Measurements from ENCODE around the gene F2.
"Not testable (repeated sequence)": the region's sequence is repeated elsewhere in the genome, so short reads cannot be mapped to it uniquely, and the experiment has no call there.

Gene F2

GRCh38 chr11:46719048-46719542 lies at the start of gene F2:
Gene F2, plus strand, starts transcription at chr11:46719213. Its CDS starts 23 bp downstream, at chr11:46719236.
- no peak for DNase-seq

DNA sequence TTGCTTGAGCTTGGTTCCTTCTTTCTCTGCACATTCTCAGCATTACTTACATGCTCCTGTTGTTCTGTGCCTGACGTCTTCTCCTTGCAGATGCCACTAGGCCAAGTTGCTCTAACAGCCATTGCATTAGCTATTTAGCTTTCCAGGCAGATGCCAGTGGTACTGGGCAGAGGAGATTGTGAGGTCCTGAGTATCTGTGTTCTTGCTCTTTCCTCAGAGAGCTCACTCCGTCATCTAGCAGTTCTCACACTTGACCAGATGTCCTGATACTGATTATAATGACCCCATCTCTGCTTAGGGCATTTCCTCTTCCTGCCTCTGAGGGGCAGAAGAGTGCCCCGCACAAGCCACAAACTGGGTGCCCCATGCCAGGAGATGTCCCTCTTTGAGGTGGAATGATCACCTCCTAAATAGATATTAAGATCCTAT lies 49.3 kb upstream of the F2 start:
- peak; percentile 25 for DNase-seq

DNA sequence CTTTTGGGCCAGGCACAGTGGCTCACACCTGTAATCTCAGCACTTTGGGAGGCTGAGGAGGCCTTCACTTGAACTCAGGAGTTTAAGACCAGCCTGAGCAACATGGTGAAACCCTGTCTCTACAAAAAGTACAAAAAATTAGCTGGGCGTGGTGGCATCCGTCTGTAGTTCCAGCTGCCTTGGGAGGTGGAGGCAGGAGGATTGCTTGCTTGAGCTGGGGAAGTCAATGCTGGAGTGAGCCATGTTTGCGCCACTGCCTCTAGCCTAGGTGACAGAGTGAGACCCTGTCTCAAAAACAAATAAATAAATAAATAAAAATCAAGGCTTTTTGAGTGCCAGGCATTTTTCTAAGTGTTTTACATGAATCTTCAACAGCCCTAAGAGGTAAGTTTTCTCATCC lies 48.5 kb upstream of the F2 start:
- DNase-seq: not testable (repeated sequence)

DNA sequence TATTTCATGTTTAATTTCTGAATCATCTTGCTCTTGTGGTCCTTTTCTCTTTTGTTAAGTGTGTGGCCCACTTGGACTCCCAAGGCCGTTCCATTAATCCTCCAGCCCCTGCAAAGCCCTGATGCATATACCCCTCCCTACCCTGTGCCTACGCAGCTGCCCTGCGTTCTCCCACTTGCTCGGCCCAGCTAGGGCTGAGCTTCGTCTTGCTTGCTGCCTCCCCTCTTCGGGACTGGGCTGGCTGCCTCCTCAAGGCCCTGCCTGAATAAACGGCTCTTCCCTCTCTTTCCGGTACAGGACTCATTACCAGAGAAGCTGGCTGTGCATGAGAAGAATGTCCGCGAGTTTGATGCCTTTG lies 47.1 kb upstream of the F2 start:
- no peak for DNase-seq

- peak; percentile 2 for DNase-seq
Observed at GRCh38 chr11:46672381-46672839, 46.6 kb upstream of the F2 start.

- no peak for DNase-seq
Observed at GRCh38 chr11:46673713-46674462, 45.1 kb upstream of the F2 start.

DNA sequence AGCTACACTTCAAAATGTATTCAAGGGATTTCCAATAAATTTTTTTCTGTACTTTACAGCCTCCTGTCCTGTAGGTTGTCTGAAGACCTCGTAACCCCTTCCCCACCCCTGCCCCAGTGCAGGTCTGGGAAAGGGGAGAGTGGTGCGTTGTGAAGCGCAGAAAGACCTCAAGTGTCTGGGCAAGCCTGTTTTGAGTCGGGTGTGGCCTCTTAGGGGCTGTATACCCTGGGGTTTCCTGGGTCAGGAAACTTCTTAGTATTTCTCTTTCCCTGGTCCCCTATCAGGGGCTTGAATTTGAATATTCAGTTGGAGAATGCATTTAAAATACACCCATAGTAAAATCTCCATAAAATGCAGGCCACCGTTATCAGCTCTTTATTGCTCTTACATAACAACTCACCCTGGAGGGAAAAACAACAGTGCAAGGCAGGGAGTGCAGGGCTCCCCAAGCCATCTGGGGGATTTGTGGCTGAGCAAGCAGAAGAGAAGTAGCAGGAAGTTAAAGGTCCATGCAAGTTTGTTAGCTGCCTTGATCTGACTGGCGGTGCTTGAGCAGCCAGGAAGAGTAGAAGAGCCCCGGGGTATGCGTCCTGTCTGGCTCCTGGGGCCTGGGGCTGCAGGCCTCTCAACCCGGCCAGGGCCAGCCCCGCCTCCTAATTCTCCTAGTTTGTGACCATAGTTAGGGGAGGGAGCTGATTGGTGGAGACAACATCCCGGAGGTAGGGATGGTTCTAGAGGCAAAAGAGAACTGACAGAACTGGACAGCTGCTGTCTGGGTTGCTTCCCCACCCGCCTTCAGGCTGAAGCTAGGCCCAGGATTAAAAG lies 44.3 kb upstream of the F2 start:
- DNase-seq: peak; percentile 78

- no peak for DNase-seq
Observed at GRCh38 chr11:46675288-46675851, 43.6 kb upstream of the F2 start.

DNA sequence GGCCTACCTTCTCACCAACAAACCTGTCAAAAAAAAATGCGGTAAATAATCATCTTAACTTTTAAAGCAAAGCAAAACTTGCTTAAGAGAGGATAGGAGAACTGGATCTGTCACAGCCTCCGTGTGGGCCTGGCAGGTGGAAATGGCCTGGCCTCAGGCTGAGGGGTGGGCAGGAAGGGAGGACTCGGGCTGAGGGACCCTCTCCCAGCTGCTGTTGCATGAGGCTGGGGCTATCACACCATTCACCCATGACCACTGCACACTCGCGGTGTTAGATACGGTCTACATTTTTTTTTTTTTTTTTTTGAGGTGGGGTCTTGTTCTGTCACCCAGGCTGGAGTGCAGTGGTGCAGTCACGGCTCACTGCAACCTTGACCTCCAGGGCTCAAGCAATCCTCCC lies 43.1 kb upstream of the F2 start:
- DNase-seq: no peak

GRCh38 chr11:46676436-46677158 lies 42.4 kb upstream of the F2 start:
- DNase-seq: peak; percentile 29

- no peak for DNase-seq
Observed at GRCh38 chr11:46677169-46677568, 41.8 kb upstream of the F2 start.

DNA sequence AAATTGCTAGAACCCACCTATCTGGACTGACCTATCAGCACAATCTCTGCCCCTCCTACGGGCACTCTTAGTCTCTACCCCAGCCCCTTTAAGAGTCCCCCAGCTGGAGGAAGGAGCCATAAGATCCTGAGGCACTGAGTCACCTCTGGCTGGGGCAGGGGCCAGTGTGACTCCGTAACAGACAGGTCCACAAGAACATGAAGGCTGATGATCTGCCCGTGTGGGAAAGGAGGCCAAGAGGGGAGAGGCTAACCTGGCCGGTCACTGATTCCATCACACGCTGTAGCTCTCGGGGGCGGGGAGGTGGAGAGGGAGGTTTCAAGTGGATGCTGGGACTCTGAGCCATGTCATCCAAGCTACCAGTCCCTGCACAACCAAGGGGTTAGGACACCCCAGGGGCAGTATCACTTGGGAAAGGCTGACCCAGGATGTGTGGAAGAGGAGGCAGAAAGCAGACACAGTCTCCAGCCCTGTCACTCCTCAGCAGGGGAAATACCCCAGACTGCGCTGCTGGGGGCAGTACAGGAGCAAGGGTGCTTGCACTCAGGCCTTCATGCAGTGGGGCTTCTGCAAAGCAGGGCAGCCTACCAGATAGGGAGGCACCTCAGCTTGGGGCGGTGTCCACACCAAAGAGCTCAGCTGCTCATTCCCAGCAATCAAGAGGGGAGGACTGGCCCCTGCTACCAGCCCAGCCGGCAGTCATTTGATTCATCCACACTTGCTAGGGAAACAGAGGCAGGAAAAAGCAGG lies 40.8 kb upstream of the F2 start:
- DNase-seq: no peak

DNA sequence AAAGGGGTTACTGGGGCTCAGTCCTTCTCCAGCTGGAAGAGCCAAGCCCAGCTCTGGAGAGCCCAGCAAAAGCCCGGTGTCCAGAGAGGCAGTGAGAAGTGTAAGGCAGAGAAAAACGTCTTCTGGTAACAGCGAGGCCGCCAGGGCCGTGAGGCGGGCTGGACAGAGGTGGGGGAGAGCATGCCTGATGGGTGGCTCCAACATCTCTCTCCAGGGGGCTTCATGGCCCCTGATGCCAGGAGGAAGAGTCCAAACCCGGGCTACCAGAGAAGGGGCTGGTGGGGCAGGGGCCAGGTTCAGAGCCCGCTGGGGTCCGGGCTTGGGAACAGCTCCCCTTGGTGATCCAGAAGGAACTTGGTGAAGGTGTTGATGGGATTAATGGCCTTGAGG lies 40.3 kb upstream of the F2 start:
- no peak for DNase-seq

- DNase-seq: no peak
Observed at GRCh38 chr11:46679241-46680163, 39.5 kb upstream of the F2 start.

DNA sequence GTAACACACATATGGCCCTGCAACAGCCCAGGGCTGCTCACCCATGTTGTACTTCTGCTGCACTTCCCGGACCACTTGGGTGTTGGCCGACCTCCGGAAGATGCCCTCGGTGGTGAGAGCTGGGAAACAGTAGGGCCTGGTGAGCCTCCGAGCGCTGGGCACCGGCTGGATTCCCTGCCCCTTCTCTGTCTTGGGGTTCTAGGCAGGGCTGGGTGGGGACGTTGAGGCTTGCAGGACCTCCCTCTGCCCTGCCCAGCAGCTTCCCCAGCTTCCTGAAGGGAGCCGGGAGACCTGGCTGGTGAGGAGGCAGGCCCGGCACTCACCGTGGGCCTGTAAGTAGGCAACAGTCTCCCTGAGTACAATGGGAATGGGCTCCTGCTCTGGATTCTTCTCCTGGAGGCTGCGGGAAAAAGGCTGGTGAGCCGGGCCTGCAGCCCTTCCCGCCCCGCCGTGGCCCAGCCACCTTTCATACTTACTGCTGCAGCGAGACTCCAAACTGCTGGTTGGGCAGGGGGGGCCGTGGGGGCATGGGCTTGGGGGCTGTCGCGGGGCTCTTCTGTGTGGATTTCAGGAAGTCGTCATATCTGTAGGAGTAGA lies 38.8 kb upstream of the F2 start:
- DNase-seq: no peak

DNA sequence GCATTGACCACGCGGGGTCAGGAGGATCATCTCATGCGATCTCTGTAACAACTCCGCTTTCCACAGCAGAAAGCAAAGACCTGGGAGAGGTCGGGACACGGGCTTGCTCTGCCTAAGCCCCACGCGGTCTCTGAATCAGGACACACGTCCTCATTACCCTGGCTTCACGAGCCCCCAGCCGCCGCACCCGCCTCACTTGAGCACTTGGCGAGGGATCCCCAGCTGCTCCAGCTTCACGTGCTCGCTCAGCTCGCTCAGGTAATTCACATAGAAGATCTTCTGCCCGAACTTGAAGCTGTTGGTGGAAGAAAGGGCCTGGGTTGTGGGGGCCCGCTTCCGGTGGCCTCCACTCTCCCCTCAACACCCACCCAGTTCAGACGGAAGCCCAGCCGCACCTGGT lies 38.2 kb upstream of the F2 start:
- no peak for DNase-seq

DNA sequence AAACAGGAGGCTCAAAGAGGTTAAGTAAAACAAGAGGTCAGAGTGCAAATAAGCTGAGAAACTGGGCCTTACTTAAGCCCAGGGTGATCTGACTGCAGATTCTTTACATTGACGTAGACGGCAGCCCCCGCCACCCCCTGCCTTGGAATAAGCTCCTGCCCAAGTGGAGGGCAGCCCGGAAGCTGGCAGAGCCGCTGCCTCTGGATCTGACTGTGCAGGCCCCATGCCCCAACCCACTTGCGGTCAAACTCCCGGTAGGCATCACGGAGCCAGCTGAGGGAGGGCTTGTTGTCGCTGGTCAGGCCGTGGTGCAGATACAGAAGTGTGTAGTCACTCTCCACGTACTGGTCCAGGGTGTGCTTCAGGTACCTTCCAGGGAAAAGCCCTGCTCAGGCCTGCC lies 37.2 kb upstream of the F2 start:
- DNase-seq: no peak

DNA sequence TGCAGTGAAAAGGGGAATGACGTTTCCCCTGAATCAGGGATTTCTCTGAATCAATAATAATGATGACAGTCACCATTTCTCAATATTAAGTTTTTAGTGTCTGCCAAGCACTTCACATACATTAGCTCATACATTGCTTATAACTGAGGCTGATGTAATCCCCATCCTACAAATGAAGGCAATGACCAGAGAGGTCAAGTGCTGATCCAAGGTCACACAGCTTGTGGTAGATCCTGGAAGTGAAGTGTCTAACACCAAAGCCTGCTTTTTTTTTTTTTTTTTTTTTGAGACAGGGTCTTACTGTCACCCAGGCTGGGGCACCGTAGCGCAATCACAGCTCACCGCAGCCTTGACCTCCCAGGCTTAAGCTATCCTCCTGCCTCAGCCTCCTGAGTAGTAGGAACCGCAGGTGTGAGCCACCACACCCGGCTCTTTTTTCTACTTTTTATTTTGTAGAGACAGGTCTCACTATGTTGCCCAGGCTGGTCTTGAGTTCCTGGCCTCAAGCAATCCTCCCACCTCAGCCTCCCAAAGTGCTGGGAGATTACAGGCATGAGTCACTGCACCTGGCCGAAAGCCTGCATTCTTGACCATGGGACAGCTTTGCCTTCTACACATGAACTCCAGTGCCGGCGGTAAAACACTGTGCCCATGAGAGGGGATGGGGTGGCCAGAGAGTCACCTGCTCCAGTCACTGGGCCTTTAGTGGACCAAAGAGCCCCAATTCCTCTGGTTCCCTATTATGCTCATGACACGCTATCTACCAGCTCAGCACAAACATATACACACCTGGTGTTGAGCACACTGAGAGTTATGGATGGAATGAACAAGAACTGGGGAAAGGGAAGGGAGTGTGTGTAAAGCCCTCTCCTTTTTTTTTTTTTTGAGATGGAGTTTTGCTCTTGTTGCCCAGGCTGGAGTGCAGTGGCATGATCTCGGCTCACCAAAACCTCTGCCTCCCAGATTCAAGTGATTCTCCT lies 36.0 kb upstream of the F2 start:
- no peak for DNase-seq

DNA sequence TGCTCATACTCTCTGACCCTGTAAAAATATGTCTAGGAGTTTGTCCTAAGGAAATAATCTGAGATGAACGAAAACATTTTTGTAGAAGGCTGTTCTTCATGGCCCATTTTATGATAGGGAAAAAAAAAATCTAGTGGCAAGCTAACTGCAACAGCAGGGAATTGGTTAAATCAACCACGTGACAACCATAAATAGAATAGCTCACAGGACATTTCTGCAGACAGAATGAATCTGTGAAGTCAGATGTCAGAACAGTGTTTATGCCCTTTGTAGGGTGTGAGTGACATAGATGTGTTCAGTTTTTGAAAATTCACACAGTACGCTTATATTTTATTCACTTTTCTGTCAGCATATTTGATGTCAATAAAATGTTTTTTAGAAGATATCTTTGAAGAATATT lies 34.6 kb upstream of the F2 start:
- DNase-seq: no peak
